Muscle of leg (tissue), 11 donors: ENCODE data around the gene TXNDC5. TPM values are rescaled to one million over a fixed set of nuclear protein-coding genes. Genes with fewer than 3 reads are reported as not detected.
"Not testable (repeated sequence)": the region's sequence is repeated elsewhere in the genome, so short reads cannot be mapped to it uniquely, and the experiment has no call there.

ENCODE experiments used
- DNase-seq: peaks from one replicate; pipeline ENCODE4 v3.0.0; 2013
- H3K27ac ChIP-seq: one replicate; pipeline ENCODE4 v1.5.1; 2013; ENCODE audit warnings: mild to moderate bottlenecking, low read length, control low read depth
- H3K27me3 ChIP-seq: one replicate; pipeline ENCODE4 v1.6.1; 2013; ENCODE audit warnings: low read length; ENCODE audit not compliant: control insufficient read depth, insufficient read depth
- H3K36me3 ChIP-seq: one replicate; pipeline ENCODE4 v1.6.1; 2013; ENCODE audit warnings: low read length; ENCODE audit not compliant: control insufficient read depth, insufficient read depth
- H3K4me1 ChIP-seq: one replicate; pipeline ENCODE4 v1.6.1; 2013; ENCODE audit warnings: low read length; ENCODE audit not compliant: control insufficient read depth, insufficient read depth
- H3K4me3 ChIP-seq: one replicate; pipeline ENCODE4 v1.5.1; 2013; ENCODE audit warnings: low read length, control low read depth
- H3K9me3 ChIP-seq: replicated peaks from 2 replicates; pipeline ENCODE4 v1.6.1; 2013; ENCODE audit warnings: low read depth, low read length; ENCODE audit not compliant: control insufficient read depth
- WGBS: methylation state at CpG from one replicate; pipeline ENCODE4 v1.1.5; 2013; ENCODE audit warnings: missing lambda C conversion rate; ENCODE audit not compliant: insufficient coverage; 5-methylcytosine and 5-hydroxymethylcytosine counted together
- polyA plus RNA-seq, 8 donors: library from polyadenylated mRNA; unstranded; fragments of 120-200 nt; gene quantifications; one replicate each; pipeline versions ENCODE4 v1.2.1 to v1.2.3, GENCODE V29; 2013; ENCODE audit warnings: inconsistent platforms in 1 of 8, low replicate concordance in 1 of 8; ENCODE audit not compliant: insufficient read length in 8 of 8, insufficient read depth in 1 of 8
- total RNA-seq: library from RNA; stranded (reverse); fragments of 120-200 nt; gene quantifications from one replicate; pipeline ENCODE4 v1.2.4, GENCODE V29; 2013

TXNDC5 gene
- total and polyA plus RNA-seq, 9 donors, result 90.0 to 178 (median 121) TPM

GRCh38 chr6:7900621-7901020, 10.0 kb downstream of the TXNDC5 start:
- 79% methylated on average over 2 of the region's 2 CpGs for WGBS
- no peak overlapping the region for H3K4me3 ChIP-seq
- DNase-seq, result no peak
- H3K4me1 ChIP-seq, result no peaks in the 10 kb centered on the region
- H3K9me3 ChIP-seq, result no peaks in the 10 kb centered on the region
- H3K36me3 ChIP-seq, result peaks cover 78% of the 10 kb centered on the region
- no peak overlapping the region for H3K27ac ChIP-seq
- H3K27me3 ChIP-seq, result no peaks in the 10 kb centered on the region

- no peaks in the 10 kb centered on the region for H3K9me3 ChIP-seq
- no peaks in the 10 kb centered on the region for H3K27me3 ChIP-seq
- no peak overlapping the region for H3K4me3 ChIP-seq
- no peaks in the 10 kb centered on the region for H3K4me1 ChIP-seq
- peaks cover 85% of the 10 kb centered on the region for H3K36me3 ChIP-seq
- DNase-seq, result no peak
- WGBS, result 90% methylated on average over 2 of the region's 4 CpGs
- H3K27ac ChIP-seq, result no peak overlapping the region
Observed at GRCh38 chr6:7899889-7900213, 10.7 kb downstream of the TXNDC5 start.

GRCh38 chr6:7899101-7899888, 11.3 kb downstream of the TXNDC5 start:
- DNase-seq, result no peak

GRCh38 chr6:7898193-7898586, 12.4 kb downstream of the TXNDC5 start:
- peaks cover 86% of the 10 kb centered on the region for H3K36me3 ChIP-seq
- not testable (repeated sequence) for H3K4me1 ChIP-seq, H3K4me3 ChIP-seq, H3K27ac ChIP-seq, H3K27me3 ChIP-seq, DNase-seq, H3K9me3 ChIP-seq
- 83% methylated on average over 4 of the region's 8 CpGs for WGBS

More at GRCh38 chr6:7899101-7899888, 11.3 kb downstream of the TXNDC5 start:
- H3K4me1 ChIP-seq, result no peaks in the 10 kb centered on the region
- H3K4me3 ChIP-seq, result no peak overlapping the region
- H3K36me3 ChIP-seq, result peaks cover 87% of the 10 kb centered on the region
- no CpG with 5 or more reads among the region's 5 CpGs for WGBS
- H3K27me3 ChIP-seq, result no peaks in the 10 kb centered on the region
- H3K27ac ChIP-seq, result no peak overlapping the region
- H3K9me3 ChIP-seq, result no peaks in the 10 kb centered on the region

- Histone ChIP-seq H3K4me3 (no peak overlapping the region), H3K4me1 (no peaks in the 10 kb centered on the region), H3K27ac (no peak overlapping the region), H3K9me3 (no peaks in the 10 kb centered on the region), H3K27me3 (no peaks in the 10 kb centered on the region), H3K36me3 (peaks cover 87% of the 10 kb centered on the region)
- DNase-seq, result no peak
- 100% methylated on average over 3 of the region's 9 CpGs for WGBS
Observed at GRCh38 chr6:7897461-7898192, 13.0 kb downstream of the TXNDC5 start.

GRCh38 chr6:7896465-7896987, 14.1 kb downstream of the TXNDC5 start:
- Histone ChIP-seq H3K27me3 (no peaks in the 10 kb centered on the region), H3K36me3 (peaks cover 87% of the 10 kb centered on the region), H3K4me1 (no peaks in the 10 kb centered on the region), H3K27ac (no peak overlapping the region), H3K9me3 (no peaks in the 10 kb centered on the region), H3K4me3 (no peak overlapping the region)
- DNase-seq, result no peak
- WGBS, result 92% methylated on average over 2 of the region's 6 CpGs

- Histone ChIP-seq H3K4me1 (no peaks in the 10 kb centered on the region), H3K36me3 (peaks cover 85% of the 10 kb centered on the region), H3K4me3 (no peak overlapping the region), H3K27me3 (no peaks in the 10 kb centered on the region), H3K27ac (no peak overlapping the region), H3K9me3 (no peaks in the 10 kb centered on the region)
- WGBS, result 78% methylated on average over 6 of the region's 7 CpGs
- no peak for DNase-seq
Observed at GRCh38 chr6:7895125-7895423, 15.5 kb downstream of the TXNDC5 start.

GRCh38 chr6:7894262-7895124, 16.1 kb downstream of the TXNDC5 start:
- DNase-seq, result peak; percentile 16
- Histone ChIP-seq H3K4me1 (no peaks in the 10 kb centered on the region), H3K9me3 (no peaks in the 10 kb centered on the region), H3K36me3 (peaks cover 85% of the 10 kb centered on the region), H3K4me3 (no peak overlapping the region), H3K27ac (no peak overlapping the region), H3K27me3 (no peaks in the 10 kb centered on the region)
- 69% methylated on average over 11 of the region's 13 CpGs for WGBS

GRCh38 chr6:7893342-7893741, 17.2 kb downstream of the TXNDC5 start:
- no peak for DNase-seq
- no peak overlapping the region for H3K27ac ChIP-seq
- WGBS, result 80% methylated on average over 11 of the region's 12 CpGs

GRCh38 chr6:7892367-7892766, 18.2 kb downstream of the TXNDC5 start:
- WGBS, result no CpG with 5 or more reads among the region's 4 CpGs

More at GRCh38 chr6:7893342-7893741, 17.2 kb downstream of the TXNDC5 start:
- H3K36me3 ChIP-seq, result peaks cover 86% of the 10 kb centered on the region
- no peak overlapping the region for H3K4me3 ChIP-seq
- no peaks in the 10 kb centered on the region for H3K27me3 ChIP-seq
- no peaks in the 10 kb centered on the region for H3K4me1 ChIP-seq
- H3K9me3 ChIP-seq, result no peaks in the 10 kb centered on the region

More at GRCh38 chr6:7892367-7892766, 18.2 kb downstream of the TXNDC5 start:
- peaks cover 87% of the 10 kb centered on the region for H3K36me3 ChIP-seq
- not testable (repeated sequence) for DNase-seq, H3K27me3 ChIP-seq, H3K9me3 ChIP-seq, H3K4me1 ChIP-seq, H3K27ac ChIP-seq, H3K4me3 ChIP-seq
